Esophagus (tissue), 2 donors: ENCODE measurements around the gene RAMP3. TPM values are rescaled to one million over a fixed set of nuclear protein-coding genes. Genes with fewer than 3 reads are reported as not detected.
"Not testable (repeated sequence)": the region's sequence is repeated elsewhere in the genome, so short reads cannot be mapped to it uniquely, and the experiment has no call there.

ENCODE experiments used
- H3K27ac ChIP-seq, 2 donors: one replicate each; pipeline ENCODE4 v1.5.1; 2013; ENCODE audit warnings: low read depth in 2 of 2, mild to moderate bottlenecking in 2 of 2, inconsistent platforms in 1 of 2, low read length in 1 of 2, moderate library complexity in 1 of 2
- H3K27me3 ChIP-seq, 2 donors: one replicate each; pipeline ENCODE4 v1.6.1; 2013; ENCODE audit warnings: low read length in 2 of 2, control low read depth in 1 of 2, mild to moderate bottlenecking in 1 of 2; ENCODE audit not compliant: insufficient read depth in 2 of 2, control insufficient read depth in 1 of 2
- H3K36me3 ChIP-seq, 2 donors: one replicate each; pipeline ENCODE4 v1.6.1; 2013; ENCODE audit warnings: low read length in 1 of 2; ENCODE audit not compliant: control insufficient read depth in 2 of 2, insufficient read depth in 2 of 2
- H3K4me1 ChIP-seq, 2 donors: one replicate each; pipeline ENCODE4 v1.6.1; 2013; ENCODE audit warnings: low read length in 1 of 2; ENCODE audit not compliant: control insufficient read depth in 2 of 2, insufficient read depth in 2 of 2
- H3K4me3 ChIP-seq, 2 donors: one replicate each; pipeline ENCODE4 v1.5.1; 2013; ENCODE audit warnings: low read length in 2 of 2, mild to moderate bottlenecking in 2 of 2, low read depth in 1 of 2, moderate library complexity in 1 of 2
- H3K9me3 ChIP-seq, 2 donors: one replicate each; pipeline ENCODE4 v1.6.1; 2013; ENCODE audit warnings: mild to moderate bottlenecking in 2 of 2, low read depth in 1 of 2, low read length in 1 of 2, moderate library complexity in 1 of 2; ENCODE audit not compliant: control insufficient read depth in 2 of 2, insufficient read depth in 1 of 2
- WGBS, 2 donors: extraction: QIAGEN DNeasy Blood & Tissue Kit; methylation state at CpG; one replicate each; pipeline ENCODE4 v1.1.7; 2013; 5-methylcytosine and 5-hydroxymethylcytosine counted together
- polyA plus RNA-seq, 2 donors: library from polyadenylated mRNA; stranded (reverse); fragments of 200-250 nt; gene quantifications; one replicate each; pipeline ENCODE4 v1.2.3, GENCODE V29; 2013
- donor health status: healthy with polysubstance abuse.
- donor health status: Bipolar disorder and iron deficiency.

The RAMP3 gene
- polyA plus RNA-seq, 2 donors, result 8.5 to 12.1 TPM

DNA sequence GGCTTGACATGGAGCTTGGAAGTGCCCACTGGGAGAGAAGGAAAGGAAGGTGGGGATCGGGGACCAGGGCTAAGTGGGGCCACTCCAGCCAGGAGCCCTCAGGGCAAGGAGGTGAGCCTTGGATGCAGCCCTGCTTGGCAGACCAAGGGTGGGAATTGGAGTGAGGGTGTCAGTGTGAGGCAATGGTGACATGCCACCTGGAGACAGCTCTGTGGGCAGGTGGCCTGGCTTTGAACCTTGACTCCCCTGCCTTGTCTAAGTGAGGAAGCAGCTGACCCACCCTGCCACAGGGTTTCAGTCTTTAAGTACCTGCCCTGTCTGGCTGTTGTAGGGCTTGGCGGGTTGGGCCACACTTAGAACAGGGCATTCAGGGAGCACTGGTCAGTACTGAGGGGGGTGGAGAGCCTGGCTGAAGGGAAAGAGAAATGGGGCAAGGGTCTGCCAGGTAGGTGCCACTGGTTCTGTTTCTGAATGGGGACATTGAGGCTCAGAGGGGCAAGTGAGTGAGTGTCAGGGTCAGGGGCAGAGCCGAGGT lies 4.8 kb downstream of the RAMP3 start:
- Histone ChIP-seq H3K27ac (no peak overlapping the region), H3K9me3 (no peaks in the 10 kb centered on the region), H3K36me3 (no peaks in the 10 kb centered on the region), H3K27me3 (peaks cover 0 to under 1% of the 10 kb centered on the region in 2 donors), H3K4me3 (no peak overlapping the region), H3K4me1 (no peaks in the 10 kb centered on the region)
- WGBS, 2 donors, result 83 to 95% methylated on average over 3 of the region's 3 CpGs

GRCh38 chr7:45162943-45163691 lies 5.5 kb downstream of the RAMP3 start:
- no peaks in the 10 kb centered on the region for H3K9me3 ChIP-seq
- no peak overlapping the region for H3K4me3 ChIP-seq
- no peak overlapping the region for H3K27ac ChIP-seq
- H3K27me3 ChIP-seq, result no peaks in the 10 kb centered on the region
- 61 to 69% methylated on average over 2 of the region's 2 CpGs for WGBS, 2 donors
- no peaks in the 10 kb centered on the region for H3K36me3 ChIP-seq
- H3K4me1 ChIP-seq, result no peaks in the 10 kb centered on the region

DNA sequence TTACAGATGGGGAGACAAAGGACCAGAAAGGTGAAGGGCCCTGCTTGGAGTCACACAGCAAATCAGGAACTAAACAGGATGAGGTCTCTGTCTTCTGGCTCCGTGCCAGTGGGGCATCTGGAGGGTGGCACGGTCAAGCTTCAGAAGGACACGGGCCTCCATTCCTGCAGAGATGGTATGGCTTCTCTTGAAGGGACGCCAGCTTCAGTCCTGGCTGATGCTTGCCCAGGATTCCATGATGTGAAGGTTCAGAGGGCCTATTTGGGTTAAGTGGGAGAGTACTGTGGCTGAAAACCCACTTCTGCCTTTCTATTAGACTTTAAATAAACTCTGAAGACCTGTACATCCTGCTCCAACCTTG lies 6.1 kb downstream of the RAMP3 start:
- Histone ChIP-seq H3K27ac (no peak overlapping the region), H3K27me3 (no peaks in the 10 kb centered on the region), H3K4me1 (no peaks in the 10 kb centered on the region), H3K9me3 (no peaks in the 10 kb centered on the region), H3K36me3 (no peaks in the 10 kb centered on the region), H3K4me3 (no peak overlapping the region)
- WGBS, 2 donors, result 81 to 82% methylated on average over 4 of the region's 4 CpGs

DNA sequence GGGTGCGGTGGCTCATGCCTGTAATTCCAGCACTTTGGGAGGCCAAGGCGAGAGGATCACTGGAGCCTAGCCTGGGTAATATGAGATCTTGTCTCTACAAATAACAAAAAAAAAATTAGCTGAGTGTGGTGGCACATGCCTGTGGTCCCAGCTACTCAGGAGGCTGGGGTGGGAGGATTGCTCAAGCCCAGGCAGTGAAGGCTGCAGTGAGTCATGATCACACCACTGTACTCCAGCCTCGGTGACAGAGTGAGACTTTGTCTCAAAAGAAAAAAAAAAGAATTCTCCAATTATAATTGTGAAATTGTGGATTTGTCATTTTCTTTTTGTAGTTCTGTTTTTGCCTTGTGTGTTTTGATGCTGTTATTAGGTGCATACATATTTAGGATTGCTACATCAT lies 6.7 kb downstream of the RAMP3 start:
- H3K27ac ChIP-seq, H3K36me3 ChIP-seq, H3K4me3 ChIP-seq, H3K9me3 ChIP-seq, H3K4me1 ChIP-seq, H3K27me3 ChIP-seq: not testable (repeated sequence)
- 84 to 89% methylated on average over 3 of the region's 3 CpGs for WGBS, 2 donors

DNA sequence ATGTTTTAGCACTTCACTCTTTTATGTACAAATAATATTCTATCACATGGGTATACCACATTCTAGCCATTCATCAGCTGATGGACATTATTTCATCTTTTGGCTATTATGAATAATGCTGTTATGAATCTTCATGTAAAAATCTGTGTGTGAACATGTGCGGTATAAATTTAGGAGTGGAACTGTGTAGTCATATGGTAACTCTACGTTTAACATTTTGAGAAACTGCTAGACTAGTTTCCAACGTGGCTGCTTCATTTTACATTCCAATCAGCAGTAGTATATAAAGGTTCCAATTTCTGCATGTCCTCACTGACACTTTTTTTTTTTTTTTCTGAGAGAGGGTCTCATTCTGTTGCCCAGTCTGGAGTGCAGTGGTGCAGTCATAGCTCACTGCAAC lies 8.3 kb downstream of the RAMP3 start:
- no peaks in the 10 kb centered on the region for H3K4me1 ChIP-seq
- no peaks in the 10 kb centered on the region for H3K27me3 ChIP-seq
- H3K9me3 ChIP-seq, result no peaks in the 10 kb centered on the region
- no peak overlapping the region for H3K27ac ChIP-seq
- no peak overlapping the region for H3K4me3 ChIP-seq
- 52 to 61% methylated on average over 3 of the region's 3 CpGs for WGBS, 2 donors
- no peaks in the 10 kb centered on the region for H3K36me3 ChIP-seq

DNA sequence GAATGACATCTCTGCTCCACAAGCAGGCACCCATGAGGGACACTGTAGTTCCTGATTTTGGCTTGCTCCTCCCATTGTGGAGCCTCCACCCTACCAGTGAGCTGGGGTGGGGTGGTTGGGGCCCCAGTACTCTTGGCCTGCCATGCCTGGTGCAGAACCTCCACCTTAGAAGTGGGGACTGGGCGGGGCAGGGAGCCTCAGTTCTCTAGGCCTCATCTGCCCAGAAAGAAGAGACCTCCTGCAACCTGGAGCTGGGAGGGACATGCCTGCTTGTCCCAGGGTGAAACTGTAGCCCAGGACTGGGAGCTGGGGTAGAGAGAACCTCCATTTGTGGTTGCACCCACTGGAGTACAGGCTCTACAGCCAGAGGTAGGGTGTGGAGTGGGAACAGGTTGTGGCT lies 14.4 kb downstream of the RAMP3 start:
- no peaks in the 10 kb centered on the region for H3K27me3 ChIP-seq
- no peaks in the 10 kb centered on the region for H3K36me3 ChIP-seq
- 29 to 93% methylated on average over 1 of the region's 1 CpG for WGBS, 2 donors
- H3K27ac ChIP-seq, result no peak overlapping the region
- H3K9me3 ChIP-seq, result no peaks in the 10 kb centered on the region
- H3K4me3 ChIP-seq, result no peak overlapping the region
- no peaks in the 10 kb centered on the region for H3K4me1 ChIP-seq

- WGBS, 2 donors, result 82 to 84% methylated on average over 6 of the region's 6 CpGs
- Histone ChIP-seq H3K36me3 (no peaks in the 10 kb centered on the region), H3K27ac (no peak overlapping the region)
Observed at GRCh38 chr7:45173596-45174327, 16.2 kb downstream of the RAMP3 start.

GRCh38 chr7:45174328-45174610 lies 16.7 kb downstream of the RAMP3 start:
- Histone ChIP-seq H3K4me1 (no peaks in the 10 kb centered on the region), H3K36me3 (no peaks in the 10 kb centered on the region), H3K27ac (no peak overlapping the region), H3K9me3 (no peaks in the 10 kb centered on the region), H3K27me3 (no peaks in the 10 kb centered on the region), H3K4me3 (no peak overlapping the region)
- 72 to 90% methylated on average over 4 of the region's 4 CpGs for WGBS, 2 donors

More at GRCh38 chr7:45173596-45174327, 16.2 kb downstream of the RAMP3 start:
- Histone ChIP-seq H3K4me3 (no peak overlapping the region), H3K27me3 (no peaks in the 10 kb centered on the region), H3K9me3 (no peaks in the 10 kb centered on the region), H3K4me1 (no peaks in the 10 kb centered on the region)

DNA sequence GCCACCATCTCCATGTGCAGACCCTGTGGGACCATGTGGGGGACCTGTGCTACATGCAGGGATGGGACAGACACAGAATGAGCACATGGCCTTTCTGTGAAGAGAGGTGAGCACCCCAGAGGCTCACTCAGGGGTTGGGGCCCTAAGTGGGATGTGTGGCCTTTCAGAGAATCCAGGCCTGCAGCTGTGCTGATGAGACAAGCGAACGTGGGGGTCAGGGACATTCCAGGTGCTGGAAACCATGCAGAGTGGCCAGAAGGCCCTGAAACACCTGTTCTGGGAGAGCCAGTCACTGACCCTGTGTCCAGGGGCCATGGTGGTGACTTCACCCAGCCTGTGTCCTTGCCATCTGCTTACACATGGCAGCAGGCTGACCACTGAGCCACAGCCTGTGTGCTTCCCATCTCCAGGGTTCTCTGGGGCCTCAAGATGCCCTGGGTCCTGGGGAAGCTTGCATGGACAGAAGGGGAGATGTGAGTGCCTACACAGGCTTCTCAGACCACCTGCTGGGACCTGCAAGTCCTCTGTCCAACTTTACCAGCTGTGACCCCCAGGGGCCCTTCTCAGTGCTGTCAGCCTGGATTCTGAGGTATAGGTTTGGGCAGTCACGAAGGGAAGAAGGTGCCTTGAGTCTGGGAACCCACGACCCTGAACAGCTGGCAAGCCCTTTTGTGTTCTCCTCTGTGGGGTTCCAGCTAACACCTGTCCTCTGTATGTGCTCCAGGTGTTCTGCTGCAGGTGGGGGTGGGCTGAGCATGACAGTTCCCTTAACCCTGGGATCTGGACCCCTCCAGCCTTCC lies 17.6 kb downstream of the RAMP3 start:
- Histone ChIP-seq H3K9me3 (no peaks in the 10 kb centered on the region), H3K27ac (no peak overlapping the region), H3K36me3 (no peaks in the 10 kb centered on the region), H3K4me3 (no peak overlapping the region), H3K4me1 (no peaks in the 10 kb centered on the region), H3K27me3 (no peaks in the 10 kb centered on the region)
- 73 to 79% methylated on average over 4 of the region's 4 CpGs for WGBS, 2 donors
